ENCODE data around the gene CPB1.

Gene CPB1

GRCh38 chr3:148828136-148828690 is 602 bp downstream of the CPB1 start:
- no peak for DNase-seq (ENCODE audit: extremely low read depth in 1 of 2, low read depth in 1 of 2)

DNA sequence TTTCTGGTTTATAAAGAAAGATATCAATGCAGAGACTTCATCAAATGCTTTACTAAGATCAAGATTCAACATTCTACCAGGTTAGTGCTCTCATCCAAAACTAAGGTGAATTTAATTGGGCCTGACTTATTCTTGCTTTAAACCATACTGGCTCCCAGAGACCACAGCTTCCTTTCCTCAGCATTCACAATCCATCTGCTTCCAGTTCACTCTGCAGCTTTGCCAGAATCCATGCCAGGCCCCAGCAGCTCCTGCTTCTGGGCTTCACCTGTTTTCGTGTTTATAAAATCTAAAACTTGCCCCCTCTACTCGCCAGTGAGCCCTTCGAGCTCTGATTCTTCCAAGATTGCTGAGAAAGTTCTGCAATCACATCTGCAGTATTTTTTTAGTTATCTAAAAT is 2.3 kb downstream of the CPB1 start:
- DNase-seq (ENCODE audit: extremely low read depth in 1 of 2, low read depth in 1 of 2): no peak

DNA sequence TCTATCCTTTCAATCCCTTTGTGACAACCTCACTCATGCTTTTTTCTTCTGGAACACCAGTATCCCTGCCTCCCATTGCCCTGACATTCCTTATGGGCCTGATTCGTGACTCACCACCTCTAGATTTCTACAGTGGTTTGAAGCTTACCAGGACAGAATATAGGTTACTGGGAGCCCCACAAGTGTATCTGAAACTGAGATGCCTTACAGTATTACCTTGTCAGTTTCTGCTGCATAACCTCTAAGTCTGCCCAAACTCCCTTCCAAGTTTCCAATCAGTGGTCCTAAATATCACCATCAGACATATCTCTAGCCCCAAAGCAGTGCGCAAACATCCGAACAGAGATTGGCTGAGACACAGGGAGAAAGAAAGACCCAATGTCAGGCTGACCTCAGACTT is 5.6 kb downstream of the CPB1 start:
- no peak for DNase-seq (ENCODE audit: extremely low read depth in 1 of 2, low read depth in 1 of 2)

DNA sequence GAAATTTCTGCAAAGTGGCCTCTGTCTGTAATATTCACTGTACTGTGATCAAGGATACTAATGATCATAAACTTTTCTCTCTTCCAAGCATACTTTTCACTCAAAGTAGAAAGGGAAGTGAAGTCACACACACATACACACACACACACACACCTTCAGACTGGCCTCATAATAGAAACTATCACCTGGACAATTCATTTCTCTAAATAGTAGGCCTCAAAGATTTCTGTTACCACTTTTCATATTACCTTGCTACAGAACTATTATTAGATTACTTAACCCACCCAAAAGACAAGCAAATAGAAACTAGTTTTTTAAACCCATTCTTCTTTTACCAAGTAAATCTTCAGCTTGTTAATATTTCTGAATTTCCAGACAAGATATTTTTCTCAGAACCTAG is 12.2 kb downstream of the CPB1 start:
- no peak for DNase-seq (ENCODE audit: extremely low read depth in 1 of 2, low read depth in 1 of 2)

DNA sequence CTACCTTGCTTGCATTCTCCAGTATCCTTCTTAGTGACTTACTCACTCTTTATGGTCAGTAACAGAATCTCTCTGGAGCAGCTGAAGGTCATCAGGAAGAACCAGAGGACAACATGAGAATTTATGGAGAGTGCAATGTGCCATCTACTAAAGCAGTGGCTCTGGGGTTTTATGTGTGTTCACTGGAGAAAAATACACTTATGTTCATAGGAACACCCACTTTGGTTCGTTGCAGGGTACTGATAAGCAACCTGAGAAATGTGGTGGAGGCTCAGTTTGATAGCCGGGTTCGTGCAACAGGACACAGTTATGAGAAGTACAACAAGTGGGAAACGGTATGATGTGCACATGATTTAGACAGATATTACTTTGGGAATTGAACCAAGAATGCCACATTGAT is 12.8 kb downstream of the CPB1 start:
- DNase-seq (ENCODE audit: extremely low read depth in 1 of 2, low read depth in 1 of 2): no peak

DNA sequence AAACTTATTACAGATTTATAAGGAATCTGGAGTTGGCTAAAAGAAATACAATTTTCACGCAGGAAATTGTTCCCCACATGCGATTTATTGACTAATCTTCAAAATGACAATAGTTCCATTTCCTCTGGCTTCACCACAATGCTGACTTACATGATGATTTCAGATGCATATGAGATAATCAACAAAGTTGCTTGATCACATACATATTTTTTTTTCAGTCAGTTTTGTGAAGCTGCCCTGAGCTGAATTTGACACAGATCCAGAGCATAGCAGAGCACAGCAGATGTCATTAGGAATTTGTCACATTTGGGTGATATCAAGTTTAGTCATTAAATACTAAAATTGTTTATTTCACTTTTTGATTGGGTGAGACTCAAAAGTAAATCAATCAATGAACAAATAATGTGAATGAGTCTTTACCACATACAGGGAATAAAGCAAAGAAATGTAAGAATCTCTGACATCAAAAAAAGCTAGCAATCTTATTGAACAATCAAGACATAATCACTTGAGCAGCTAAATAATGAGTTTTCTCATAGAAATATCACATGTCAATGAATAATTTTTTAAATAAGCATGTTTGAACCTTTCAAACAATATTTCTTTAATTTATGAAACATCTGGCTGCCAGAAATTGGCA is 18.3 kb downstream of the CPB1 start:
- DNase-seq (ENCODE audit: extremely low read depth in 1 of 2, low read depth in 1 of 2): no peak

GRCh38 chr3:148847351-148847750 is 19.7 kb downstream of the CPB1 start:
- DNase-seq (ENCODE audit: extremely low read depth in 1 of 2, low read depth in 1 of 2): no peak

- DNase-seq (ENCODE audit: extremely low read depth in 1 of 2, low read depth in 1 of 2): no peak
Observed at GRCh38 chr3:148848410-148848809, 20.8 kb downstream of the CPB1 start.

GRCh38 chr3:148852271-148852992 is 24.8 kb downstream of the CPB1 start:
- no peak for DNase-seq (ENCODE audit: extremely low read depth in 1 of 2, low read depth in 1 of 2)

- no peak for DNase-seq (ENCODE audit: extremely low read depth in 1 of 2, low read depth in 1 of 2)
Observed at GRCh38 chr3:148853076-148853475, 25.5 kb downstream of the CPB1 start.

DNA sequence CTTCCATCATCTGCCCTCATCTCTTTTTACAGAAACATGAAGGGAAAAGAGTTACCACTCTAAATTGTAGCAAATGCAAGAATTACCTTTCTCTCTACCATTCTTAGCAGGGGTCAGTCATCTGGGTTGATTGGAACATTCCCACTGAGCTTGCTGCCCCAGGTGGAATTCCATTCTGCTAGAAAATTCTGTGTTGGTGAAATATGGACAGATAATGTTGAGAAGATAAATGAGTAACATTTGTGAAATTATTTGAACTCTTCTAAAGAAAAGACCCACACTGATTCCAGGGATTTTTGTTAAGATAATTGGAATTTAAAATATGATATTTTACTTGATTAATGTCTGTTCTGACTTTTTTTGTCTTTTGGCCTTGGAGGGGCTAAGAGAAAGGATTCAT is 26.4 kb downstream of the CPB1 start:
- no peak for DNase-seq (ENCODE audit: extremely low read depth in 1 of 2, low read depth in 1 of 2)

DNA sequence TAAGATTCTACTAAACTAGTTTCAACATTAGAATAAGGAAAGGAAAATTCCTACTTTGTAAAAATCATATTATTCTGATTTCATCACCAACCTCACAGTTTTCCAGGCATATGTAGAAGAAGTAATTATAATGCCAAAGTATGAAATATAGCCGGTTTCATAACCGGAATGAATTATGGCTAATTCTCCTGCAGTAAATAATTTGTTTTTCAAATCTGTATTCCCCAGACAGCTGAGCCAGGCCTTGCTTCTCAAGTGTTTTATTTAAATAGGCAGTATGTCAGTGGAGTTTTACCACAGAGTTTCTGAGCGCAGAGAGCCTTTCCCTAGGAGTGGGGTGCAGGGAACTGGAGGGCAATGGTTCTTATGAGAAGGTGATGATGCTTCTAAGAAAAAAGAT is 28.8 kb downstream of the CPB1 start:
- DNase-seq (ENCODE audit: extremely low read depth in 1 of 2, low read depth in 1 of 2): no peak

DNA sequence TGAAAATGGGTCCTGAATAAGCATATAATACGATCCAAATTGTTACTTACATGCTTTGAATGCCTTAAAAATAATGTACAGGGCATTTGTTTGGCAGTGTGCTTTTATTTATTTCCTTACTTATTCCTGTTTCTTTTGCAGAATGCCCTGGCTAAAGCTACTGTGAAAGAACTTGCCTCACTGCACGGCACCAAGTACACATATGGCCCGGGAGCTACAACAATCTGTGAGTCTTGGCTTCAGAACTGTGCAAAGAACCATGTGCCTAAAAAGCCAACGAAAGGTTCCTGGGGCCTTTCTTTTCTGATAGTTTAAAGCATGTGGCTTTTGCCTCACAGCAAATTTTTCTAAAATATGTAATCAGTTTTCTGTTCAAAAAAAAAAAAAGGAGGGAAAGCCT is 29.7 kb downstream of the CPB1 start:
- DNase-seq (ENCODE audit: extremely low read depth in 1 of 2, low read depth in 1 of 2): no peak

DNA sequence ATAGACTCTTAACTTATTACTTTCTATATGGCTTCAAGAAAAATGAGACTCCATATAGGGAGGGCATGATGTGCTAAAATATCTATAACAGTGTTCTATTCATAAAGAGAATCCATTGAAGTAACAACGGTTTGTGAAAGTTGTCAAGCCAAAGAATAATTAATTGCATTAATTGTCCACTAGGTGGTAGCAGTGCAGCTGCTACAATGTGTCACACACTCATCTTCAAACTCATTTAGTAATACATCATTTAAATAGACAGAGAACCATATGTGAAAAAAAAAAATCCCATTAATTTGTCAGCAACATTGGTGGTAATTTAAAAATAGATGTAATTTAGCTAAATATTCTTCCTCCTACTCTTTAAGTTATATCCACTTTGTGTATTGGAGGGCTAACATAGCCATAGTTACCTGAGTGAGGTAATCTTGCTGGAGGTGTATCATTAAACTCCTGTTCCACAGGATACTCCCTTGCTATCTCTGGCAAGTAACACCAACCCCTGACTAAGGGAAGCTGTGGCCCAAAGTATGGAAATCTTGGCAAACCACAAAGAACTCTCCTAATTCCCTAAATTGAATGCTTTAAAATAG is 33.8 kb downstream of the CPB1 start:
- no peak for DNase-seq (ENCODE audit: extremely low read depth in 1 of 2, low read depth in 1 of 2)

DNA sequence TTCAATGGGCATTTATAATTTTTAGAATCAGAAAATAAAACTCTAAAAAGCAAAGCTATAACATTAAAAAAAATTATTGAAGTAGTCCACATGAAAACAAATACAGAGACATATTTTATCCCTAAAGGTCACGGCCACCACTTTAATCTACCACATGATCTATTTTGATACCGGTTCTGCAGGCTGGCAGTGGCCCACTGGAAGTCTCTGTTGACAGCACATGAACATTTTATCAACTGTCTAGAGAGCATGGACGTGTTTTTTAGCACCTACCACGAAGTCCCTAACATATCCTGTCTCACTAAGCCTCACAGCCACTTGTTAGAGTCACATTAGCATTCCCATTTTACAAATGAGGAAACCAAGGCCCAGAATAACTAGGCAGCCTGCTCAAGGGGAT is 35.7 kb downstream of the CPB1 start:
- DNase-seq (ENCODE audit: extremely low read depth in 1 of 2, low read depth in 1 of 2): no peak

GRCh38 chr3:148863814-148864213 is 36.2 kb downstream of the CPB1 start:
- DNase-seq (ENCODE audit: extremely low read depth in 1 of 2, low read depth in 1 of 2): no peak

DNA sequence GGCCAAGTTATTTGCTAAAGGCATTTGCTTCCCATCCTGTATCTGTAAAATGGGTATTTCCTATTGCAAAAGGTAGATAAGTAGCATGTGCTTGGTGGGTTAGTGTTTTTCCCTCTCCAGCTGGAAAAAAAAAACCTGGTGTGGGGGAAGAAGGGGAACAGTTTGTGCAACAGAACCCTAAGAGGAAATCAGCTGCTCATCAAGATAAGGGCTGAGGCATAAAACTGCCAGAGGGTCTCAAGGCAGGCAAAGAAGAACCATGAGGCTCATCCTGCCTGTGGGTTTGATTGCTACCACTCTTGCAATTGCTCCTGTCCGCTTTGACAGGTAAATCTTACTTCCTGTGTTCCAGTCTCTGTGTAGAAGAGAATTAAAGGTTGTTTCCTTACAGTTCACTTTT is 37.4 kb downstream of the CPB1 start, which contains the start of gene CPA3:
Gene CPA3 (plus strand): TSS at position 248 of the 400 bp plus-strand sequence. CDS start 12 bp downstream, at position 260.
- no peak for DNase-seq (ENCODE audit: extremely low read depth in 1 of 2, low read depth in 1 of 2)

- DNase-seq (ENCODE audit: extremely low read depth in 1 of 2, low read depth in 1 of 2): no peak
Observed at GRCh38 chr3:148866261-148866660, 38.6 kb downstream of the CPB1 start.

DNA sequence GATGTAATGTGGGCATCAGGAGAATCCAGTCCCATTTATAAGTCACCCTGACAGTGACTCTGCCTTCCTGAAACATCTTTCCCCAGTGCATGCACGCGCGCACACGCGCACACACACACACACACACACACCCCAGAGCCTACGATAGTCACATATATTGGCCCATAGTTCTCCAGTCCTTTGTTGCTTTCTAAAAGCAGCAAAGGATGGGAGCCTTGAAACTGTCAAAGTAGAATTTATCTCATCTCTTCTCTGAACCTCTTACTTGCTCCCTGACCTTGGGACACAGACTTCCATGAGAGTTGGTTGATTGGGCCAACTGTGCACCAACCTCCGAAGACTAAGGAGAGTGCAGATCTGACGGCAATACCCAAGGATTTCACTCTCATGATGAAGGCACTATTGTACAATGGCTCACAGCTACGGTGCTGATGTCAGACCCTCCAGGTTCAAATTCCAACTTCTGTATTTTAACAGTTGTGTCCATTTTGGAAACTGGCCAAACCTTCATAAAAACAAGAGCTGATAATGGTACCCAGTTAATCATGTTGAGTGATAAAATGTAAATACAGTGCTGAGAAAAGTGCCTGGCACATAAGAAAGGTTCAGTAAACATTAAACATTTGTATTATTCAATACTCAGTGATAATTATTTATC is 45.8 kb downstream of the CPB1 start:
- DNase-seq (ENCODE audit: extremely low read depth in 1 of 2, low read depth in 1 of 2): no peak

DNA sequence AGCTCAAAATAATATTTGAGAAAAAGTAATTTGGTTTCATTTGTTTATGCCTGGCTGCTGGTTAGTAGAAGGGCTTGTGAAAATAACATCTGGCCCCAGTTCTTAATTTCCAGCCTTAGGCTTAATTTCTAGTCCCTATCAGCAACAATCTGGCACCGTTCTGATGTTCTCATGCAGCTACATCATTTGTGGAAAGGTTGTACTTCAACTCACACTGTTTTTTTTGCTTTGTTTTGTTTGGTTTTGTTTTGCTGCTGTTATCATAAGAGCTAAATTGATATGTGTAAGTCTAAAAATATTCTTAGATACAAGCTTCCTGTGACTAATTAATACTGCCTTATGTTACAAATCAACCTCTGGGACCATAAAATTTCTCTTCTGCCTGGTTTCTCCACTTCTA is 46.4 kb downstream of the CPB1 start:
- no peak for DNase-seq (ENCODE audit: extremely low read depth in 1 of 2, low read depth in 1 of 2)

- DNase-seq (ENCODE audit: extremely low read depth in 1 of 2, low read depth in 1 of 2): no peak
Observed at GRCh38 chr3:148878095-148878494, 50.5 kb downstream of the CPB1 start.
